Mammary epithelial cell (primary cell): ENCODE data around the gene KHSRP.

Experiments
- EZH2 ChIP-seq: IDR thresholded peaks from 2 replicates; pipeline ENCODE4 v1.6.1; 2012; ENCODE audit warnings: low read length, inconsistent platforms, borderline replicate concordance
- TF ChIP-seq, protein P1 (sequence below), 2 donors: IDR thresholded peaks in 1 of 2; conservative IDR thresholded peaks in 1 of 2; 2 replicates each; pipeline ENCODE4 v1.5.1; 2011 to 2012; ENCODE audit warnings: inconsistent platforms in 2 of 2, low read length in 2 of 2, mild to moderate bottlenecking in 2 of 2, control low read depth in 1 of 2, low read depth in 1 of 2; ENCODE audit not compliant: insufficient read depth in 1 of 2; ENCODE audit errors: extremely low read depth in 1 of 2

DNA sequence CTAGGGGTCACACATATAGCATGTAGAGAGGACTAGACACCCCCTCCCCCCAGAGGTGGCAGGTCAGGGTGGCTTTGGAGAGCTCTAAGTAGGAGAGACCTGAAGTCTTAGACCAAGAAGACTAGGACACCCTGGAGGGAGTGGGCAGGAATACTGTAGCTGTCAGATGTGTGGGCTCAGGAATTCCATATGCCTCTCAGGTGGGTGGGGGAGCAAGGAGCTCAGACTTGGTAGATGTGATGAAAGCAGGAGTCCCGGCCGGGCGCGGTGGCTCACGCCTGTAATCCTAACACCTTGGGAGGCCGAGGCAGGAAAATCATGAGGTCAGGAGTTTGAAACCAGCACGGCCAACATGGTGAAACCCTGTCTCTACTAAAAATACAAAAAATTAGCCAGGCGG is 41.1 kb upstream of the KHSRP start:
- TF ChIP-seq, protein P1, sequence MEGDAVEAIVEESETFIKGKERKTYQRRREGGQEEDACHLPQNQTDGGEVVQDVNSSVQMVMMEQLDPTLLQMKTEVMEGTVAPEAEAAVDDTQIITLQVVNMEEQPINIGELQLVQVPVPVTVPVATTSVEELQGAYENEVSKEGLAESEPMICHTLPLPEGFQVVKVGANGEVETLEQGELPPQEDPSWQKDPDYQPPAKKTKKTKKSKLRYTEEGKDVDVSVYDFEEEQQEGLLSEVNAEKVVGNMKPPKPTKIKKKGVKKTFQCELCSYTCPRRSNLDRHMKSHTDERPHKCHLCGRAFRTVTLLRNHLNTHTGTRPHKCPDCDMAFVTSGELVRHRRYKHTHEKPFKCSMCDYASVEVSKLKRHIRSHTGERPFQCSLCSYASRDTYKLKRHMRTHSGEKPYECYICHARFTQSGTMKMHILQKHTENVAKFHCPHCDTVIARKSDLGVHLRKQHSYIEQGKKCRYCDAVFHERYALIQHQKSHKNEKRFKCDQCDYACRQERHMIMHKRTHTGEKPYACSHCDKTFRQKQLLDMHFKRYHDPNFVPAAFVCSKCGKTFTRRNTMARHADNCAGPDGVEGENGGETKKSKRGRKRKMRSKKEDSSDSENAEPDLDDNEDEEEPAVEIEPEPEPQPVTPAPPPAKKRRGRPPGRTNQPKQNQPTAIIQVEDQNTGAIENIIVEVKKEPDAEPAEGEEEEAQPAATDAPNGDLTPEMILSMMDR (conservative IDR thresholded peaks at IDR 0.05 in 1 of 2, IDR thresholded peaks at IDR 0.05 in 1 of 2; ENCODE audit: extremely low read depth in 1 of 2, insufficient read depth in 1 of 2, low read depth in 1 of 2, low read length in 2 of 2) = no peak
- TF ChIP-seq EZH2 = no peak
